ENCODE data around the gene KCNN3.

The KCNN3 gene

DNA sequence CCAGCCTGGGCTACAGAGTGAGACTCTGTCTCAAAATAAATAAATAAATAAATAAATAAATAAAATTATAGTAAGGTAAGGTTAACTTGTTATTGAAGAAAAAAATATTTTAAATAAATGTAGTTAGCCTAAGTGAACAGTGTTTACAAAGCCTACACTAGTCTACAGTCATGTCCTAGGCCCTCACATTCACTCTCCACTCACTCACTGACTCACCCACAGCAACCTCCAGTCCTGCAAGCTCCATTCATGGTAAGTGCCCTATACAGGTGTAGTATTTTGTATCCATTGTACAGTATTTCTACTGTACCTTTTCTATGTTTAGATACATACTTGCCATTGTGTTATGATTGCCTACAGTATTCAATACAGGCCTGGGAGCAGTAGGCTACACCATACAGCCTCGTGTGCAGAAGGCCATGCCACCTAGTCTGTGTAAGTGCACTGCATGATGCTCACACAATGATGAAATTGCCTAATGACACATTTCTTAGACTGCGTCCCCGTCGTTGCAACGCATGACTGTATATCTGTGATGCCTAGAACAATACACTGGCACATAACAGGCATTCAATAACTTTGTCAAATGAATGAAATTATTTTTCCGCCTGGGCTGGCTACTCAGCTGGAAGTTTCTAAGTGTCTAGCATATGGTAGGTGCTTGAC lies 14.8 kb downstream of the KCNN3 start:
- POLR2A ChIA-PET, result interaction anchor here (0.6 kb wide), 1 partner anchor 118 kb away, joined by 9 read pairs; no protein-coding TSS in a partner anchor
- no peak for DNase-seq (ENCODE audit: extremely low spot score)
- CTCF ChIA-PET, result interaction anchor here (0.9 to 3.1 kb wide), 7 partner anchors 11 to 374 kb away, joined by 3 to 18 read pairs (median 4); no protein-coding TSS in a partner anchor
- TF ChIP-seq, protein P1, sequence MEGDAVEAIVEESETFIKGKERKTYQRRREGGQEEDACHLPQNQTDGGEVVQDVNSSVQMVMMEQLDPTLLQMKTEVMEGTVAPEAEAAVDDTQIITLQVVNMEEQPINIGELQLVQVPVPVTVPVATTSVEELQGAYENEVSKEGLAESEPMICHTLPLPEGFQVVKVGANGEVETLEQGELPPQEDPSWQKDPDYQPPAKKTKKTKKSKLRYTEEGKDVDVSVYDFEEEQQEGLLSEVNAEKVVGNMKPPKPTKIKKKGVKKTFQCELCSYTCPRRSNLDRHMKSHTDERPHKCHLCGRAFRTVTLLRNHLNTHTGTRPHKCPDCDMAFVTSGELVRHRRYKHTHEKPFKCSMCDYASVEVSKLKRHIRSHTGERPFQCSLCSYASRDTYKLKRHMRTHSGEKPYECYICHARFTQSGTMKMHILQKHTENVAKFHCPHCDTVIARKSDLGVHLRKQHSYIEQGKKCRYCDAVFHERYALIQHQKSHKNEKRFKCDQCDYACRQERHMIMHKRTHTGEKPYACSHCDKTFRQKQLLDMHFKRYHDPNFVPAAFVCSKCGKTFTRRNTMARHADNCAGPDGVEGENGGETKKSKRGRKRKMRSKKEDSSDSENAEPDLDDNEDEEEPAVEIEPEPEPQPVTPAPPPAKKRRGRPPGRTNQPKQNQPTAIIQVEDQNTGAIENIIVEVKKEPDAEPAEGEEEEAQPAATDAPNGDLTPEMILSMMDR (IDR thresholded peaks at IDR 0.05; ENCODE audit: control extremely low read depth, extremely low read depth, low read depth, missing control alignments), result no peak

DNA sequence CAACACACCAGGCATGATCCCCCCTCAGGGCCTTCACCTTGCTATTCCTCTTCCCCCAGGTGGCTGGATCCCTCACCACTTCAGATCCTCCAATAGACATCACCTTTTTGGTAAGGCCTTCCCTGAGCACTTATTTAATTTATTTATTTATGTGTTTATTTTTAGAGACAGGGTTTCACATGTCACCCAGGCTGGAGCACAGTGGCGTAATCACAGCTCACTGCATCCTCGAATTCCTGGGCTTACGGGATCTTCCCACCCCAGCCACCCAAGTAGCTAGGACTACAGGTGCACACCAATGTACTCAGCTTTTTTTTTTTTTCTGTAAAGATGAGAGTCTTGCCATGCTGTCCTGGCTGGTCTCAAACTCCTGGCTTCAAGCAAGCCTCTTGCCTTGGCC lies 17.2 kb downstream of the KCNN3 start:
- ChIA-PET POLR2A (no interaction called here), CTCF (interaction anchor here (0.9 to 3.3 kb wide), 4 partner anchors 10 to 165 kb away, joined by 3 to 21 read pairs (median 4); no protein-coding TSS in a partner anchor)
- TF ChIP-seq, protein P1 (IDR thresholded peaks at IDR 0.05; ENCODE audit: control extremely low read depth, extremely low read depth, low read depth, missing control alignments), result no peak
- DNase-seq (ENCODE audit: extremely low spot score), result no peak

DNA sequence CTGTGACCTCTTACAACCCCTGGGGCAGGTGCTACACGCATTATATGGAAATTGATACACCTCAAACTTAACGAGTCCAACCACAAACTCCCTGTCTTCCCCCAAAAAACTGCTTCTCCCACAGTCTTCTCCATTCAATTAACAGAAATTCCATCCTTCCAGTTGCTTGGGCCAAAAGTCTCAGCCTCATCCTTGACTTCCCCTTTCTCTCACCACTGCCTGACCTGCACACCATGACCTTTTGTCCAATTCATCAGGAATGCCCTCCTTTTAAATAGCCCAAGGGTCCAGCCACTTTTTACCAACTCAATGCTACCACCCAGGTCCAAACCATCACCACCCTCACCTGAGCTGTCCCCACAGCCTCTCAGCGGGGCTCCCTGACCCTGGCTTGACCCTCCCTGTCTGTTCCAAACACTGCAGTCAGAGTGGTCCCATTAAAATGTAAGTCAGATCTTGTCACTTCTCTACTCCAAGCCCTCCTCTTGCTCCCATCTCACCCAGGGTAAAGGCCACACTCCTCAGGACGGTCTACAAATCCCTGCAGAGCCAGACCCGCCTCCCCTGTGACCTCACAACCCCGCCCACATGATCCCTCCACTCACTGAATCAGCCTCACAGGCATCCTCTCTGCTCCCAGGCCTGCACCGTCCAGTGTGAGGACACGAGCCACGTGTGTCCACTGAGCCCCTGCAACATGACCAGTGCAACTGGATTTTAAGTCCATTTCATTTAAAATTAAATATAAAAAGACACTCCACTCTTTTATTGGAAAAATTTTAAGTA lies 18.5 kb downstream of the KCNN3 start:
- POLR2A ChIA-PET, result interaction anchor here (0.6 kb wide), 1 partner anchor 11 kb away, joined by 4 read pairs; no protein-coding TSS in a partner anchor
- no peak for DNase-seq (ENCODE audit: extremely low spot score)
- TF ChIP-seq, protein P1 (IDR thresholded peaks at IDR 0.05; ENCODE audit: control extremely low read depth, extremely low read depth, low read depth, missing control alignments), result no peak
- CTCF ChIA-PET, result interaction anchor here (1.8 to 3.6 kb wide), 4 partner anchors 8 to 14 kb away, joined by 5 to 27 read pairs (median 18); no protein-coding TSS in a partner anchor

DNA sequence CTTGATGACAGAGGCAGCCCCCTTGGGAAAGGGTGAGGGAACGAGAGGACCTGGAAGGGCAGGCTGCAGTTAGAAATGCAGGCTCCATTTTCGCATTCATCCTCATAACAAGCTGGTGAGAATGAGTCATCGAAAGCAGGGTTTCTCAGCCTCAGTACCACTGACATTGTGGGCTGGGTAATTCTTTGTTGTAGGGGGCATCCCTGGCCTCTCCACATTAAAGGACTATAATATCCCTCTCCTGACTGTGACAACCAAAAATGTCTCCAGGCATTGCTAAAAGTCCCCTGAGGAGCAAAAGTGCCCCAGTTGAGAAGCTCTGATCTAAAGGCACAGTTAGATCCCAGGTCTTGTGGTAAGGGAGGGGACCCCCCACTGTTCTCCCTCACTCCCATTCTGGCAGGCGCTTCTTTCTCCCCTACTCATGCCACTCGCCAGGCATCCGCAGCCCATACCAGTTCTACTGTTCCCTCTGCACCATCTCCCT lies 20.4 kb downstream of the KCNN3 start:
- ChIA-PET CTCF (interaction anchor here (0.8 to 3.6 kb wide), 8 partner anchors 10 to 201 kb away, joined by 3 to 27 read pairs (median 4); partner anchors contain the start of gene ADAM15), POLR2A (interaction anchor here (1.4 kb wide), 1 partner anchor 8 kb away, joined by 5 read pairs; no protein-coding TSS in a partner anchor)
- DNase-seq (ENCODE audit: extremely low spot score), result peak; percentile 63
- TF ChIP-seq, protein P1 (IDR thresholded peaks at IDR 0.05; ENCODE audit: control extremely low read depth, extremely low read depth, low read depth, missing control alignments), result no peak

DNA sequence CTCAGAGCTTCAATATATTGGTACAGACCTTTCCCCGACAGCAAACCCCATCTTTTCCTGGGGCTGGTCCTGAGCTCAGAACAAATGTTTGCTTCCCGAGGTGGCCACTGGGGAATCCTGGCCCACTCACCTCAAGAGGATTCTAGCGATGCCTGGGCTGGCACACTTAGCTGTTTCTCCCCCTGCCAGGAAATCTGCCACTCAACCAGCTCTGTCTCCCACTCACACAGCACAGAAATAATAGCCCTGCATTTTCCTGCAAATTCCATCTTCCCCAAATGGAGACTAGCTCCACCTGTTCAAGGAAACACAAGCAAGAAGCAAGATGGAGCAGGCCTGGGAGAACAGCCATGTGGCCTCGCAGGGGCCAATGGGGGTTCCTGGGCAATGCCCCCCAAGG lies 21.1 kb downstream of the KCNN3 start:
- CTCF ChIA-PET, result interaction anchor here (0.8 to 3.6 kb wide), 5 partner anchors 9 to 302 kb away, joined by 3 to 27 read pairs (median 3); no protein-coding TSS in a partner anchor
- TF ChIP-seq, protein P1 (IDR thresholded peaks at IDR 0.05; ENCODE audit: control extremely low read depth, extremely low read depth, low read depth, missing control alignments), result no peak
- POLR2A ChIA-PET, result interaction anchor here (1.4 kb wide), 1 partner anchor 9 kb away, joined by 5 read pairs; no protein-coding TSS in a partner anchor
- no peak for DNase-seq (ENCODE audit: extremely low spot score)

DNA sequence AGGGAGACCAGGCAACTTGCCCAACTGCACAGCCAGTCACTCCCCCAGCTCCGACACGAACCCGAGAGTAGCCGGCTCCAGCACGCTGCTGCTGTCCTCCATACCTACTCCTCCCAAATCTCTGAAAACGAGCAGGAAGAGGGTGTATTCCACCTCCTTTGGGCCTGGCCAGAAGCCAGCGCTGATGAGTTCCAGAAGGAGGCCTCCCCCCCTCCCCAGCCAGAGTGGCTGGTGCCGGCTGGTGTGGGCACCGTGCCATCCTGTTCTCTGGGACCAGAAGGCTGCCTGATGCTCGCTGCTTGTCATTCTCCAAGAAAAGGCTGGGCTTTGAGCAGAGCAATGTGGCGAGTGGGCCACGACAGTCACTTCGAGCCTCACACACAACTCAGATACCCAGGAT lies 22.2 kb downstream of the KCNN3 start:
- DNase-seq (ENCODE audit: extremely low spot score), result no peak
- TF ChIP-seq, protein P1 (IDR thresholded peaks at IDR 0.05; ENCODE audit: control extremely low read depth, extremely low read depth, low read depth, missing control alignments), result no peak
- ChIA-PET POLR2A (no interaction called here), CTCF (interaction anchor here (0.7 to 3.6 kb wide), 5 partner anchors 10 to 30 kb away, joined by 3 to 27 read pairs (median 3); no protein-coding TSS in a partner anchor)
